OCI-LY1 (cell line): ENCODE data around the gene SMC6.

ENCODE experiments used
- H2AFZ ChIP-seq: fragments of 200-600 bp; sonication (generic), shearing (Covaris generic); 2 replicates; pipeline ENCODE4 v1.6.0; 2014; ENCODE audit warnings: antibody characterized with exemption, mild to moderate bottlenecking, low read length
- H3F3A ChIP-seq: fragments of 200-600 bp; sonication (generic), shearing (Covaris generic); 2 replicates; pipeline ENCODE4 v1.6.0; 2014; ENCODE audit warnings: mild to moderate bottlenecking, antibody characterized with exemption, low read length, moderate library complexity; ENCODE audit not compliant: insufficient read depth
- H3K27ac ChIP-seq: fragments of 200-600 bp; sonication (generic); 2 replicates; pipeline ENCODE4 v1.5.1; 2014; ENCODE audit warnings: low read length, mixed run types, mild to moderate bottlenecking, low read depth; ENCODE audit not compliant: poor library complexity, severe bottlenecking
- H3K27me3 ChIP-seq: fragments of 200-600 bp; sonication (generic); 2 replicates; pipeline ENCODE4 v1.6.0; 2014; ENCODE audit warnings: antibody characterized with exemption, mild to moderate bottlenecking, low read length, moderate library complexity; ENCODE audit not compliant: insufficient read depth
- H3K36me3 ChIP-seq: fragments of 200-600 bp; sonication (generic); 2 replicates; pipeline ENCODE4 v1.6.1; 2014; ENCODE audit warnings: mild to moderate bottlenecking, antibody characterized with exemption, low read length, moderate library complexity, mixed read lengths; ENCODE audit not compliant: insufficient read depth
- H3K4me1 ChIP-seq: fragments of 200-600 bp; sonication (generic); 2 replicates; pipeline ENCODE4 v1.5.1; 2014; ENCODE audit warnings: mild to moderate bottlenecking, low read length, moderate library complexity; ENCODE audit not compliant: insufficient read depth, severe bottlenecking
- H3K4me2 ChIP-seq: fragments of 200-600 bp; sonication (generic), shearing (Covaris generic); 2 replicates; pipeline ENCODE4 v1.6.1; 2014; ENCODE audit warnings: low read length
- H3K4me3 ChIP-seq: fragments of 200-600 bp; sonication (generic); 2 replicates; pipeline ENCODE4 v1.5.1; 2014; ENCODE audit warnings: low read length, low read depth, mild to moderate bottlenecking, mixed read lengths; ENCODE audit not compliant: poor library complexity, severe bottlenecking
- H3K79me2 ChIP-seq: fragments of 200-600 bp; shearing (Covaris generic); 2 replicates; pipeline ENCODE4 v1.6.1; 2016; ENCODE audit warnings: mixed run types, low read length, mixed read lengths; ENCODE audit not compliant: insufficient read depth
- H3K9ac ChIP-seq: fragments of 200-600 bp; sonication (generic), shearing (Covaris generic); 2 replicates; pipeline ENCODE4 v1.6.1; 2014; ENCODE audit warnings: mild to moderate bottlenecking, low read length, mixed read lengths
- H3K9me2 ChIP-seq: fragments of 200-600 bp; sonication (generic), shearing (Covaris generic); 2 replicates; pipeline ENCODE4 v1.6.1; 2014; ENCODE audit warnings: low read depth, mild to moderate bottlenecking, low read length, mixed read lengths
- H3K9me3 ChIP-seq: fragments of 200-600 bp; shearing (Covaris generic); 2 replicates; pipeline ENCODE4 v1.6.1; 2014; ENCODE audit warnings: low read length, mixed read lengths
- H4K20me1 ChIP-seq: fragments of 200-600 bp; sonication (generic), shearing (Covaris generic); 2 replicates; pipeline ENCODE4 v1.6.0; 2016; ENCODE audit warnings: mild to moderate bottlenecking, low read length; ENCODE audit not compliant: insufficient read depth
- EZH2 ChIP-seq: fragments of 200-600 bp; sonication (generic), shearing (Covaris generic); IDR thresholded peaks from 2 replicates; pipeline ENCODE4 v1.8.0; 2017; ENCODE audit warnings: borderline replicate concordance, mixed run types, mild to moderate bottlenecking, antibody characterized with exemption, low read length, moderate library complexity, mixed read lengths
- TF ChIP-seq, protein P1 (sequence below): fragments of 200-600 bp; sonication (generic), shearing (Covaris generic); IDR thresholded peaks from 2 replicates; pipeline ENCODE4 v1.5.1; 2017; ENCODE audit warnings: mild to moderate bottlenecking, antibody characterized with exemption, low read length, moderate library complexity, mixed read lengths

SMC6 gene

GRCh38 chr2:17627434-17627833, 126.2 kb downstream of the SMC6 start:
- no peak overlapping the region for H3K4me2 ChIP-seq

DNA sequence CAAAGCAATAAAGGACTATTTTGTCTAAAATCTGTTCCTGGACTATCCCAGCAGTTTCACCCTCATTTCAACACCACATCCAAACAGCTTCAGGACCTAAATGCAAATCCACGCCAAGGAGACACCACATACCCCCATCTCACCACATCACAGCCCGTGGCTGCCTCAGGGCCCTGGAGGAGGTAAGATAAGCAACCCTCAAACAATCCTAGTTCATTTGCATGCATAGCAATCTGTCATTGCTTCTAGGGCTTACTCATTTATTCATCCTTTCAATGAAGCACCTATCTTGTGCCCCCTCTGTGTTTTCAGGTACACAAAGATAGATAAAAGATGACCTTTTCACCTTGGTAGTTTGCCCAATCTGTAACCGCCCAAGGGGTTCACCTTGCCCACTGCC, 126.6 kb downstream of the SMC6 start:
- Histone ChIP-seq H3K9me3 (peaks cover 8% of the 10 kb centered on the region; the same call in 1 of the 2 replicates), H4K20me1 (no peaks in the 10 kb centered on the region), H3K79me2 (no peaks in the 10 kb centered on the region), H3K4me3 (no peak overlapping the region), H3K36me3 (no peaks in the 10 kb centered on the region), H3K9ac (no peak overlapping the region), H3K27me3 (no peaks in the 10 kb centered on the region), H3K4me1 (no peaks in the 10 kb centered on the region), H3K27ac (no peak overlapping the region), H3F3A (no peaks in the 10 kb centered on the region), H3K9me2 (no peaks in the 10 kb centered on the region), H3K4me2 (no peak overlapping the region), H2AFZ (no peak overlapping the region)
- TF ChIP-seq, protein P1, sequence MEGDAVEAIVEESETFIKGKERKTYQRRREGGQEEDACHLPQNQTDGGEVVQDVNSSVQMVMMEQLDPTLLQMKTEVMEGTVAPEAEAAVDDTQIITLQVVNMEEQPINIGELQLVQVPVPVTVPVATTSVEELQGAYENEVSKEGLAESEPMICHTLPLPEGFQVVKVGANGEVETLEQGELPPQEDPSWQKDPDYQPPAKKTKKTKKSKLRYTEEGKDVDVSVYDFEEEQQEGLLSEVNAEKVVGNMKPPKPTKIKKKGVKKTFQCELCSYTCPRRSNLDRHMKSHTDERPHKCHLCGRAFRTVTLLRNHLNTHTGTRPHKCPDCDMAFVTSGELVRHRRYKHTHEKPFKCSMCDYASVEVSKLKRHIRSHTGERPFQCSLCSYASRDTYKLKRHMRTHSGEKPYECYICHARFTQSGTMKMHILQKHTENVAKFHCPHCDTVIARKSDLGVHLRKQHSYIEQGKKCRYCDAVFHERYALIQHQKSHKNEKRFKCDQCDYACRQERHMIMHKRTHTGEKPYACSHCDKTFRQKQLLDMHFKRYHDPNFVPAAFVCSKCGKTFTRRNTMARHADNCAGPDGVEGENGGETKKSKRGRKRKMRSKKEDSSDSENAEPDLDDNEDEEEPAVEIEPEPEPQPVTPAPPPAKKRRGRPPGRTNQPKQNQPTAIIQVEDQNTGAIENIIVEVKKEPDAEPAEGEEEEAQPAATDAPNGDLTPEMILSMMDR, result no peak
- TF ChIP-seq EZH2, result no peak

More at GRCh38 chr2:17627434-17627833, 126.2 kb downstream of the SMC6 start:
- Histone ChIP-seq H3K27ac (no peak overlapping the region), H3K9me3 (peaks cover 8% of the 10 kb centered on the region; the same call in 1 of the 2 replicates), H3K9me2 (no peaks in the 10 kb centered on the region), H3K36me3 (no peaks in the 10 kb centered on the region), H3K9ac (no peak overlapping the region), H3K4me3 (no peak overlapping the region), H3K4me1 (no peaks in the 10 kb centered on the region), H2AFZ (no peak overlapping the region), H4K20me1 (no peaks in the 10 kb centered on the region), H3F3A (no peaks in the 10 kb centered on the region), H3K79me2 (no peaks in the 10 kb centered on the region), H3K27me3 (no peaks in the 10 kb centered on the region)
- TF ChIP-seq, protein P1, result no peak
- no peak for TF ChIP-seq EZH2

- Histone ChIP-seq H2AFZ (no peak overlapping the region), H3K27ac (no peak overlapping the region), H4K20me1 (no peaks in the 10 kb centered on the region), H3K9ac (no peak overlapping the region), H3K9me2 (no peaks in the 10 kb centered on the region), H3K4me3 (no peak overlapping the region), H3K9me3 (peaks cover 8% of the 10 kb centered on the region; the same call in 1 of the 2 replicates), H3K4me1 (no peaks in the 10 kb centered on the region), H3F3A (no peaks in the 10 kb centered on the region), H3K36me3 (no peaks in the 10 kb centered on the region), H3K79me2 (no peaks in the 10 kb centered on the region), H3K27me3 (no peaks in the 10 kb centered on the region), H3K4me2 (no peak overlapping the region)
- TF ChIP-seq EZH2, result no peak
- TF ChIP-seq, protein P1, result no peak
Measured at GRCh38 chr2:17625446-17625845, 128.2 kb downstream of the SMC6 start.
